Measurements from ENCODE around the gene OR51I1. TPM values are rescaled to one million over a fixed set of nuclear protein-coding genes. Genes with fewer than 3 reads are reported as not detected.

Gene OR51I1
- total and polyA plus RNA-seq, 10 of the 15 experiments (the other 5 are each of a cell fraction or from before 2014, with no cell fraction given), result 0.10 to 0.11 TPM; not detected in 8

- WGBS (ENCODE audit: insufficient coverage, insufficient replicate concordance, low lambda C conversion rate, missing lambda C conversion rate), result 31% methylated on average over 1 of the region's 1 CpG
- no peak for DNase-seq (ENCODE audit: low read depth, low spot score)
- H3K79me2 ChIP-seq (ENCODE audit: control insufficient read depth, insufficient read depth, low read length), result no peaks in the 10 kb centered on the region
Measured at GRCh38 chr11:5421811-5422210, 19.5 kb downstream of the OR51I1 start, which contains the start of gene OR51Q1. TSS of gene OR51Q1 (plus strand) at chr11:5422111. CDS start at chr11:5422201, 90 bp downstream.

More at GRCh38 chr11:5421811-5422210, 19.5 kb downstream of the OR51I1 start, which contains the start of gene OR51Q1:
- no peak within 1 kb of the TSS for H3K4me2 ChIP-seq (ENCODE audit: control insufficient read depth, insufficient read depth)
- no peak within 1 kb of the TSS for H2AFZ ChIP-seq (ENCODE audit: control insufficient read depth, low read depth, low read length)
- no peaks in the 10 kb centered on the region for H3K36me3 ChIP-seq (ENCODE audit: control insufficient read depth in 2 of 2, insufficient read depth in 2 of 2, low read length in 1 of 2)
- H4K20me1 ChIP-seq (ENCODE audit: control insufficient read depth, insufficient read depth), result no peaks in the 10 kb centered on the region
- H3K9ac ChIP-seq (ENCODE audit: control insufficient read depth, insufficient read depth, low read length), result no peak within 1 kb of the TSS
- no peak for ATAC-seq
- no peaks in the 10 kb centered on the region for H3K9me3 ChIP-seq (replicated peaks; ENCODE audit: control insufficient read depth, insufficient read depth, low read length)
- H3K4me3 ChIP-seq, result no peak within 1 kb of the TSS
- peaks cover 0 to 2% of the 10 kb centered on the region in 2 experiments; a peak in 2 of 4 replicates for H3K27me3 ChIP-seq (replicated peaks in 1 of 2; ENCODE audit: control insufficient read depth in 2 of 2, insufficient read depth in 2 of 2, low read length in 1 of 2)
- ChIA-PET POLR2A (no interaction called here), CTCF (no interaction called here), RAD21 (ENCODE audit: unreplicated experiment) (no interaction called here), SMC1A (ENCODE audit: uncharacterized antibody, unreplicated experiment) (no interaction called here)
- TF ChIP-seq BCLAF1 (IDR thresholded peaks at IDR 0.05), result no peak
- BruUV-seq (replicated peaks), result no TSS peak
- FAIRE-seq, result no peak
- H3K4me1 ChIP-seq (ENCODE audit: control insufficient read depth, insufficient read depth, low read length), result no peaks in the 10 kb centered on the region
- in situ Hi-C loops (cut with MboI) (no loop called here), intact Hi-C loops (cut with micrococcal nuclease; ENCODE audit: unreplicated experiment) (no loop called here)
- H3K27ac ChIP-seq (ENCODE audit: control insufficient read depth, insufficient read depth), result no peak within 1 kb of the TSS

Measured in GM12878 (cell line).